Bronchial epithelial cell (primary cell): ENCODE data around the gene MMP10. TPM values are rescaled to one million over a fixed set of nuclear protein-coding genes. Genes with fewer than 3 reads are reported as not detected.

Experiments used
- DNase-seq: peaks from one replicate; pipeline ENCODE4 v3.0.0-alpha.2; 2010; ENCODE audit warnings: low read depth
- FAIRE-seq: peaks from 2 replicates; lab custom pipeline; 2011; peaks lifted over from hg19 to GRCh38; lab: Jason Lieb, UNC
- H3K27me3 ChIP-seq: 2 replicates; pipeline ENCODE4 v1.5.1; 2011; ENCODE audit warnings: low read length; ENCODE audit not compliant: control insufficient read depth, insufficient read depth
- H3K36me3 ChIP-seq: 2 replicates; pipeline ENCODE4 v1.5.1; 2011; ENCODE audit warnings: low read length; ENCODE audit not compliant: control insufficient read depth, insufficient read depth
- H3K4me3 ChIP-seq: 2 replicates; pipeline ENCODE4 v1.5.1; 2011; ENCODE audit warnings: mild to moderate bottlenecking, low read depth, low read length, control low read depth
- total RNA-seq: library from RNA; depleted of rRNA; stranded (reverse); fragments of >200 nt; gene quantifications from 2 replicates; pipeline ENCODE4 v1.2.1, GENCODE V29; 2014
- TF ChIP-seq, protein P1 (sequence below): IDR thresholded peaks from 2 replicates; pipeline ENCODE4 v1.5.1; 2011; ENCODE audit warnings: mild to moderate bottlenecking, moderate library complexity, low read length, control low read depth, inconsistent platforms; ENCODE audit not compliant: insufficient read depth, severe bottlenecking

The MMP10 gene
- total RNA-seq, 1 donor from 2014 or later = 4.2 TPM

DNA sequence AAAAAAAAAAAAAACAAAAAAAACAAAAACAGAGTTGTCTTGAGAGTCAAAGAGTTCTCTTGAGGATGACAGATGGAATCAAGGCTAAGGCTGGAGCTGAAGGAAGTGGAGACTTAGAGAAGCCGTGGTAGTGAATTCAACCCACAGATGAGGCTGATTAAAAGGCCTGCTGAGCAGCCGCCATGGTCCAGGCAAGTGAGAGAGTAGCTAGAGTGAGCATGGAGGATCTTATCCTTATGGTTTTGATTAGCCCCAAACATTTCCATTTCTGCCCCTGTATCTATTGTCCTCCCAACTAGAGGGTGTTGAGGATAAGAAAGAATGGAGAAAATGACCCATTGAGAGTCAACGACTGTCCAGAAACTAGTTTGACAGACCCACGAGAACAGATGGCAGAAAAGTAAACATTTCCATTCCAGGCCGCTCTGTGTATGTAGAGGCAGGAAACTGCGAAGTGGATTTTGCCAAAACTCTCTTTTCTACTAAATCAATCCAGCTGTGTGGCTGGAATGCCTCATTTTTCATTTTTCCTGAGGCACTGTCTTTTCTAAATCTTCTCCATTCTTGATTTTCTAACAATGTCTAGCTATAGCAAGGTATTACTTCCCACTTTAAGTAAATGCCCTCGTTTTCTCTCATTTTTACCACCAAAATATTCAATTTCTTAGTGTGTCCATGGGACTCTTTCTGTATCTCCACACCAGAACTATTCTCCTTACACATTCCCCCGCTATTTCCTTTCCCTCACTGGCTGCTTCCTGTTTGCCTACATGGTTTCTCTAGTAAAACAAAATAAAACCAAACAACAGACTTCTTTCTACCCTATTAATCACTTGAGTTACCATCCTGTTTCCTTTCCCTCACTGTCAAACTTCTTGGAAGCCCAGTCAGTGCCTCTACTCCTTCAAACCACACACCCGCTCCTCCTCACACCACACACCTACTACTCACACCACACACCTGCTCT lies 50.3 kb downstream of the MMP10 start:
- FAIRE-seq = no peak
- DNase-seq = no peak
- Histone ChIP-seq H3K4me3 (no peak overlapping the region), H3K27me3 (no peaks in the 10 kb centered on the region), H3K36me3 (no peaks in the 10 kb centered on the region)
- TF ChIP-seq, protein P1, sequence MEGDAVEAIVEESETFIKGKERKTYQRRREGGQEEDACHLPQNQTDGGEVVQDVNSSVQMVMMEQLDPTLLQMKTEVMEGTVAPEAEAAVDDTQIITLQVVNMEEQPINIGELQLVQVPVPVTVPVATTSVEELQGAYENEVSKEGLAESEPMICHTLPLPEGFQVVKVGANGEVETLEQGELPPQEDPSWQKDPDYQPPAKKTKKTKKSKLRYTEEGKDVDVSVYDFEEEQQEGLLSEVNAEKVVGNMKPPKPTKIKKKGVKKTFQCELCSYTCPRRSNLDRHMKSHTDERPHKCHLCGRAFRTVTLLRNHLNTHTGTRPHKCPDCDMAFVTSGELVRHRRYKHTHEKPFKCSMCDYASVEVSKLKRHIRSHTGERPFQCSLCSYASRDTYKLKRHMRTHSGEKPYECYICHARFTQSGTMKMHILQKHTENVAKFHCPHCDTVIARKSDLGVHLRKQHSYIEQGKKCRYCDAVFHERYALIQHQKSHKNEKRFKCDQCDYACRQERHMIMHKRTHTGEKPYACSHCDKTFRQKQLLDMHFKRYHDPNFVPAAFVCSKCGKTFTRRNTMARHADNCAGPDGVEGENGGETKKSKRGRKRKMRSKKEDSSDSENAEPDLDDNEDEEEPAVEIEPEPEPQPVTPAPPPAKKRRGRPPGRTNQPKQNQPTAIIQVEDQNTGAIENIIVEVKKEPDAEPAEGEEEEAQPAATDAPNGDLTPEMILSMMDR = no peak

DNA sequence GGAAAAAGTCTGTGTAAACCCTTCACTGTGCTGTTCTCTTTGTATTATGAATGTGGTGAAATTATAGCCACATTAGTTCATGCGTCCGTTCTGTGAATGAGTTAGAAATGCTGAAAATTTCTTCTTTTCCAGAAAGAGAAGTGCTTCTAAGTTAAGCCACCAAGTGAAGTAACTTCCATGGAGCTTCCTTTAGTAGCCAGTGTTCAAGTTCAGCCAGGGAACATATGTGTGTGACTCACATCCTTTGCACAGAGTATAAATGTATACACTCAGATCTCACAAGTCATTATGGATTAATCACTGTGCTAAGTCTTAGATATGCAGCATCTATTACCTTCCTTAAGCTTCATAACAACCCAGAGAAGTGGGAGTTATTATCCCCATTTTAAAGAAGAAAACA lies 52.5 kb downstream of the MMP10 start:
- peak; percentile 93 for DNase-seq

GRCh38 chr11:102724904-102725500 lies 55.4 kb downstream of the MMP10 start, which contains the start of gene MMP8:
Gene MMP8, minus strand, starts transcription at chr11:102724954. Its CDS starts 99 bp downstream, at chr11:102724855.
- DNase-seq (no peak), FAIRE-seq (no peak)
- TF ChIP-seq, protein P1 = no peak
- no peaks in the 10 kb centered on the region for H3K36me3 ChIP-seq
- H3K27me3 ChIP-seq = no peaks in the 10 kb centered on the region
- H3K4me3 ChIP-seq = no peak within 1 kb of the TSS

More for the DNA sequence above, 52.5 kb downstream of the MMP10 start:
- TF ChIP-seq, protein P1 = no peak
- no peaks in the 10 kb centered on the region for H3K36me3 ChIP-seq
- no peak for FAIRE-seq
- H3K27me3 ChIP-seq = no peaks in the 10 kb centered on the region
- H3K4me3 ChIP-seq = no peak overlapping the region

GRCh38 chr11:102722821-102723220 lies 57.6 kb downstream of the MMP10 start:
- H3K36me3 ChIP-seq = no peaks in the 10 kb centered on the region
- no peaks in the 10 kb centered on the region for H3K27me3 ChIP-seq
- no peak for FAIRE-seq
- no peak overlapping the region for H3K4me3 ChIP-seq
- TF ChIP-seq, protein P1 = no peak
- DNase-seq = no peak

Other genes starting within 250 kb of the MMP10 start
- not detected in 2 replicates for gene MMP7, start 249.9 kb downstream of the MMP10 start, total RNA-seq
- not detected in 2 replicates for gene MMP20, start 155.3 kb downstream of the MMP10 start, total RNA-seq
- gene MMP27, start 74.9 kb downstream of the MMP10 start, total RNA-seq = not detected in 2 replicates
- gene MMP8, start 55.7 kb downstream of the MMP10 start, total RNA-seq = not detected in 2 replicates
- 68.1 and 168 TPM in 2 replicates for gene MMP1, start 17.5 kb upstream of the MMP10 start, total RNA-seq
- 0.13 and 0.26 TPM in 2 replicates for gene MMP3, start 63.0 kb upstream of the MMP10 start, total RNA-seq
- gene MMP12, start 94.4 kb upstream of the MMP10 start, total RNA-seq = not detected in 2 replicates
- under 0.01 TPM in 1 of 2 replicates, not detected in the other for gene MMP13, start 175.1 kb upstream of the MMP10 start, total RNA-seq